HG02840 (cell line): ENCODE results near the gene DNAAF6.
"Not testable (repeated sequence)": the region's sequence is repeated elsewhere in the genome, so short reads cannot be mapped to it uniquely, and the experiment has no call there.

Experiments
- ATAC-seq: cut with Tn5 transposase; IDR thresholded peaks from one replicate; pipeline ENCODE4 v1.9.1; 2021; ENCODE audit warnings: mild to moderate bottlenecking, moderate library complexity, moderate number of reproducible peaks; ENCODE audit not compliant: unreplicated experiment, low FRiP score

DNAAF6 gene

DNA sequence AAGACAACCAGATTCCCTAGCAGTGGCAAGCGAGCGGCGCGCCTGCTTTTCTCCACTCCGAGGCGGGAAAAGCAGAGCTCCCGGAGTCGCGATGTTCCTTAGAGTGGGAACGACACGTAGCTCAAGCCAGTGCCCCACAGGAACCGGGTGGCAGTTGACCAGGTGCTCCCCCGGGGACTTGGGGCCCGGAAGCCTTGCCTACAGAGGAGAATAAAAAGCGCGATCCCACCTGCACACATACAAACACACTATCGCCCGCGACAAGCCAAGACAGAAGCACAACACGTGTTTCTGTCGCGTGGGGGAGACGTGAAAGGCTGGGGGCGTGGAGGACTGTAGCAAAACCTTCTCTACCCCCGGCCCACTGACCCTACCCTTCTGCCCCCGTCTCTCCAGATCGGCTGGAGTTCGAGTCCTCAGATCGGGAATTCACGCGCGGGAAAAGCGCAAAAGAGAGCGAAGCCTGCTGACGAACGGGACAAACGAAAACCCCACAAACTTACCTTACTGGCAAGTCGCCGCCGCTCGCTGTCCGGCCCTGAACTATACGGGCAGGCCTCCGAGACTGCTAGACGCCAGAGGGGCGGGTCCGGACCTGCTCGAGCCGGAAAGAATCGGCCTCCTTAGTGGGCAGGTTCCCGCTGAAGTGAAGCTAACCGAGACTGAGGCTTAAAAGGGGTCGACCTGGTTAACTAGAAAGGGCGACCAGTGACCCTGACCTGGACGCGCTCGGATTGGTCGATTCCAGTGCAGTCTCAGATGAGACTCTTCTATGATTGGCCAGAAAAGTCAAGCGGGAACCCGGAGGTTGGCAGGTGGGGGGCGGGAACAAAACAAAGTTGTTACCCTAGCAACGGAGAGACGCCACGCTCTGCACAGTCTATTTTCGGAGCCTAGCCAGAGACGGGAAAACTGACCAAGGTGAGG is at the start of gene DNAAF6, which contains the start of gene NUP62CL:
Gene DNAAF6, plus strand, starts transcription at position 842 of the 927 bp plus-strand sequence. CDS start 6,265 bp downstream, outside the sequence.
Gene NUP62CL, minus strand, starts transcription at position 664 of the 927 bp plus-strand sequence. CDS start 31,287 bp downstream, outside the sequence.
- ATAC-seq = peak; percentile 88

DNA sequence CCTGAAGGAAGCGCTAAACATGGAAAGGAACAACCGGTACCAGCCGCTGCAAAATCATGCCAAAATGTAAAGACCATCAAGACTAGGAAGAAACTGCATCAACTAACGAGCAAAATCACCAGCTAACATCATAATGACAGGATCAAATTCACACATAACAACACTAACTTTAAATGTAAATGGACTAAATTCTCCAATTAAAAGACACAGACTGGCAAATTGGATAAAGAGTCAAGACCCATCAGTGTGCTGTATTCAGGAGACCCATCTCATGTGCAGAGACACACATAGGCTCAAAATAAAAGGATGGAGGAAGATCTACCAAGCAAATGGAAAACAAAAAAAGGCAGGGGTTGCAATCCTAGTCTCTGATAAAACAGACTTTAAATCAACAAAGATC is 48.8 kb upstream of the DNAAF6 start:
- ATAC-seq = not testable (repeated sequence)

DNA sequence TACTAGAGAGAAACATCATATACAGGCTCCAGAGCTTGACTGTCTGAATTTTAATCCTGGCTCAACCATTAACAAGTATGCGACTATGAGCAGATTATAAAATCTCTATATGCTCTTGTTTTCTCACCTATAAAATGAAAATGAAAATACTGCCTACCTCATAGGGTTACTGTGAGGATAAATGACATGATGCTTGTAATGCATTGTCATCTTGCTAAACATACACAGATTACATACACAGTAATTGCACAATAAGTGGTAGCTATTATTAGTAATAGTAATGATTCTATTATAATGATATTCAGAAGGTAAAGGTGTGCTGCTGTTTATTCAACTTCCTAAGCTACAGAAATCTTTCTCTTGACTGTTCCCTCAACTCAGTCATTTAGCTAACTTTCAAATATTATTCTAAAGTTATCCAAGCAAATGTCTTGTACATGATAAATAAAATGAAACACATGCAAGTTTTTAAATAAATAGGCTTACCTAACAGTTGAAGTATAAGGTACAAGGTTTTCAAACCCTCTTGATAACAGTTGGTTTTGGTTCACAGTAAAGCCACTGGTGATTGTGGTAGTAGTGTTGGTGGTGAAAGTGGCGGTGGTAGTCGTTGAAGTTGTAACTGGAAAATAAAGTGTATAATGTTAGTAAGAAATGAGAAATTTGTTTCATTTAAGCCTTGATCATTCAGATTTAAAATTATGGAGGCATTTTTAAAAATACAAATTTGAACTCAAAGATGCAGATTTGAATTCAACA is 39.1 kb upstream of the DNAAF6 start:
- ATAC-seq = no peak

DNA sequence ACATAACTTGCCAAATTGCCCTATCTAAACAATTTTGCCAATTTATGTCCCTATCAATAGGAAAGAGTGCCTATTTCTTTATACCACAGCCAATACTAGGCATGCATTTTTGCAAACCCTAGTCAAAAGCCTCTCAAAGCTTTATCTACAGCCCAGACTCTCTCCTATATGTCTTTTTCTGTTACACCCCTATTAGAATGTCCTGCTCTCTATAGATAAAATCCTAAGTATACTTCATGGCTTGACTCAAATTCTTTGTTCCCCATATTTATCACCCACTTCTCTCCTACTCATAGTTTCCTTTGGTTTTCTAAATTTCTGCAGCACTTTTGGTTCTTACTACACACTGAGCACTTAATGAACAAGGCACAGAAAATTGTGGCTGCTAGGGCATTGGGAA is 38.2 kb upstream of the DNAAF6 start:
- ATAC-seq = no peak

DNA sequence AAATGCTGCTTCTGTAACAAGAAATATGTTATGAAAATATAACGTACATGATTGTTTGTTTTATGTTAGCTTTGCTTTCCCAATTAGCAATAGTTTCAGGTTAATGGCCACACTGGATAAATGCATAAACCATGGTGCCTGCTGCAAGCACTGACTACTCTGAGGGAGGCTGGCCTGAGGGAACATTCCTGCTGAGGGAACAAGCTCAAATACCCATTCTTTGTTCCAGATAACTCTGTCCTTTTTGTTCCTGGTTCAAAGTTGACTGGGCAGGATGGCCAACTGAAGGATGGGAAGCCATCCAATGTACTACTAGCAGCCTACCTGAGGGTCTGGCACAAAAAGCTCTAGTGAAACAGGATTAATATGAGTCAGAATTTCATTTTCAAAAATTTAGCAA is 37.7 kb upstream of the DNAAF6 start:
- no peak for ATAC-seq

DNA sequence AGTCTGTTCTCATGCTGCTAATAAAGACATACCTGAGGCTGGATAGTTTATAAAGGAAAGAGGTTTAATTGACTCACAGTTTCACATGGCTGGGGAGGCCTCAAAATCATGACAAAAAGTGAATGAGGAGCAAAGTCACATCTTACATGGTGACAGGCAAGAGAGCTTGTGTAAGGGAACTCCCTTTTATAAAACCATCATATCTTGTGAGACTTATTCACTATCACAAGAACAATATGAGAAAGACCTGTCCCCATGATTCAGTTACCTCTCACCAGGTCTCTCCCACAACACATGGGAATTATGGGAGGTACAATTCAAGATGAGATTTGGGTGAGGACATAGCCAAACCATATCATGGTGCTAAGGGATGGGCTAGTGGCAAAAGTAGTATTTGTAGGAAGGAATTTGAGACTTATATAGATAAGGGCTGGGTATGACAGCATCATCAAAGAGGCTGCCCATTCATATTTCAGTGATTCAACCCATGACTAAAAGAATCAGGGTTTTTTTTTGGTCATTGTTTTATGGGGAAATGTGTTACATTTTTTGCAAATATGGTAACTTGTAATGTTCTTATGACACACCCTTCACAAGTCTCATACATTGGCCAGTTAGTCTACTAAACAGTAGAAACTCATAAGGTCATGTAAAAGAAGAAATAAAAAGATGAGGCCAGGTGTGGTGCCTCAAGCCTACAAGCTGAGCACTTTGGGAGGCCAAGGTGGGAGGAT is 34.9 kb upstream of the DNAAF6 start:
- no peak for ATAC-seq

DNA sequence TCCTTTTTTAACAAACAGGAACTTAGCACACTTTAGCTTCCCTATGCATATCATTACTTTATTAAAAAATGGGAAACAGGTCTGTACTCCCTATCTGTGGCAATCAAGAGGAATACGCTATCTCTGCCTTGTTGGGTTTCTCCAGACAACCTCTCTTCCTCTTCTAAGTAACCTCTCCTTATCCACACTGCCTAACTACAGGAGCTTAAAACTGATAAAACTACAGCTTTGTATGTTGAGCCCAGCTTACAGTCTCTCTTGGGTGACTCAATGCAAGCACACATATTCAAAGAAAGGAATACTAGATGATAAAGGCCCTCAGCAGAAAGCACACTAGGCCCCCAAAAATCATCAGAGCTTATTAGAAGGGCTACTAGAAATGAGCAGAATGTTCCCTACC is 9.1 kb upstream of the DNAAF6 start:
- no peak for ATAC-seq

DNA sequence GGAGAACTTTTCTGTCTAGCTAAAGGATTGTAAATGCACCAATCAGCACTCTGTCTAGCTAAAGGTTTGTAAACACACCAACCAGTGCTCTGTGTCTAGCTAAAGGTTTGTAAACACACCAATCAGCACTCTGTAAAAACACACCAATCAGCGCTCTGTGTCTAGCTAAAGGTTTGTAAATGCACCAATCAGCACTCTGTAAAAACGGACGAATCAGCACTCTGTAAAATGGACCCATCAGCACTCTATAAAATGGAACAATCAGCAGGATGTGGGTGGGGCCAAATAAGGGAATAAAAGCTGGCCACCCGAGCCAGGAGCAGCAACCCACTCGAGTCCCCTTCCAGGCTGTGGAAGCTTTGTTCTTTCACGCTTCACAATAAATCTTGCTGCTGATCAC is 8.3 kb upstream of the DNAAF6 start:
- ATAC-seq = not testable (repeated sequence)

DNA sequence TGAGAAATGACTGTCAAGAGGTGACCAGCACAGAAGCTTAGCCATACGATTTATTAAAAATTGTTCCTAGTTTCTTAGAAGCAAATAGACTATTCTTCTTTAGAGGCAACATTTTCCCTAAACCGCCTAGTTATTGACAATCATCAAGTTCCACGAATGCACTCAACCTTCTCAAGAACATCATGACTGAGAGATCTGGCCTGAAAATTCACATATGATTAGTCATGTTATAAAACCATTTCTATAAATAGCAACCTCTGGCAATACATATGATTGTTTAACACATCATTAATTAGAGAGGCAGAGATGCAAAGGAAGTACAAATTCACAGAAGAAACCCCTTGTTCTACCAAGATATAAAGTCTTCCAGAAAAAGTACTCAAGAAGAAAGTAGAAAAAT is 6.9 kb upstream of the DNAAF6 start:
- no peak for ATAC-seq

DNA sequence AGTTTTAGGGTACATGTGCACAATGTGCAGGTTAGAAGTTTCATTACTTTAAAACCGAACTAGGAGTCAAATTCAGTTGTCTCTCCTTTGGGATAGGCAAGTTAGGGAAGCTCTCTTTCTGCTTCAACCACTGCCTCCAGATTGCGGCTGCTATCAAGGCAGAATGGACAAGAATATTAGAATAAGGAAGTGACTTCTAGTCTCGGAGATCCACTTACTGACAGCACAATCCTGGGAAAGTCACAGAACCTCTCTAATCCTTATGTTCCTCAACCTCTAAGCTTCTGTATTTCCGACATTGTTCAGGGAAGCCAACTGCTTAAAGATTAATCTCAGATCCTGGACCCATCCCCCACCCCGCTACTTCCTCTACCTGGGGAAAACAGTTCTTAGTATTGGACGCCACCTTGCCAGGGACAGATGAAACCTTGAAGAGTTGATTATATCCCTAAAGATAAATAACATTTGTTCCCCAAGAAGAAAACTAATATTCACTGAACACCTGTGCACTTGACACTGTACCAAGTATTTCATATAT is 2.3 kb upstream of the DNAAF6 start:
- no peak for ATAC-seq

DNA sequence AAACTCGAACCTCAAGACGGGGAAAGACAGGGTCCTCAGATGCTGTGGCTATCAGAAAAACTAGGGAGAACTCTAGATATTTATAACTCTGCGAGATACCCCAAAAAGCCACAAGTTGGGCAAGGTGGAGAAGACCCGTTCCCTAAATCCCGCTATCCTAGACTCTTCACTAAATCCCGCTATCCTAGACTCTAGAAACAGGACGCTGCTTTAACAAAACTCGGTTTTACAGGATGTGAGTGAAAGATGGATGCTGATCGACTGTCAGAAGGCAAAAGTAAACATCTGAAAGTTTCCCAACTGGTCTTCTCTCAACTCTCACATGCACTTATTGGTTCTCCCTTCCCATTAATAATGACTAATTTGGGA is 270 bp downstream of the DNAAF6 start:
- no peak for ATAC-seq

DNA sequence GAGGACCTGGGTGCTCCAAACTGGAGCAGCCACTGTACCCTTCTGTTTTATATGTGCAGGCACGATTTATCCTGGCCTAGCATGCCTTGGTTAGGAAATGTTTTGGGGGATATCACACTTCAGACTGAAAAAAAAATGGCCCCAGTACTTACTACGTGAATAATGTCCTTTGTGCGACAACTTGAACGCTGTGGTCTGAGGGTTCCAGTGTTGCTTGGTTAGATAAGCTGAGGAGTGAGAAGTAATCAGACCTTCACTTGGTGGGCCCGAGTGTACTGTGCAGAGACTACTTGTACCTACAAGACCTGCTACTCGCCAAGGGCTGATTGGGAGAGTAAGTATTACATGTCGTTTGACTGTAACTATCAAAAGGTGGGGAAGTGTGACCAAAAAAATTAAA is 678 bp downstream of the DNAAF6 start:
- ATAC-seq = no peak

DNA sequence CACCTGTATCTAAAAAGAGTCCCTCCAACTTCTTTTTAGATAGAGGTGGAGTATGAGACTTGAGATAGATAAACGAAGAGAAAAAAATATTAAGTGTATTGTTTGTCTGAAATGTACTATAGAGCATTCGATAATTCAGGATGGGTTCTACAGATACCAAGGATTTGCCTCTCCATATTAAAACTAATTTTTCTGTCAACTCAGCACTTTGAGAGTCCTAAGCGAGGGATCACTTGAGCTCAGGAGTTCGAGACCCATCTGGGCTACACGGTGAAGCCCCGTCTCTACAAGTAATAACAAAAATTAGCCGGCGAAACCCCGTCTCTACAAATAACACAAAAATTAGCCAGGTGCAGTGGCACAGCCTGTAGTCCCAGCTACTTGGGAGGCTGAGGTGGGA is 1.5 kb downstream of the DNAAF6 start:
- ATAC-seq = no peak

DNA sequence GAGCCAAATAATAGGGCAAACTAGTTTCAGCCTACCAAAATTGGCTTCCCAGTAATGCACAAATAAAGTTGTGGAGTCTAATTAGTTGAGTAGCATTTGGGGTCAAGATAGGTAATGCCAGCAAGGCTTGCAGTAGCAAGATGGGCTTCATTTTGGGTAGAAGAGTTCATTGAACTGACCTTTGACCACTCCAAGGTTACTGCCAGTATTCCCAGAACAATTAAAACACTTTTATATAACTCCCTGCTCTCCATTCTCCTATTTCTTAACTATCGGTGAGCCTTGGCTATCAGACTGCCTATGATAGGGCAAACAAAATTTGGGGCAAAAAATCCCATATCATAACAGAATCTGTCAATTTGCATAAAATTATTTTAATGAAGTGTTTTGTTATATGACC is 7.1 kb downstream of the DNAAF6 start:
- ATAC-seq = no peak

DNA sequence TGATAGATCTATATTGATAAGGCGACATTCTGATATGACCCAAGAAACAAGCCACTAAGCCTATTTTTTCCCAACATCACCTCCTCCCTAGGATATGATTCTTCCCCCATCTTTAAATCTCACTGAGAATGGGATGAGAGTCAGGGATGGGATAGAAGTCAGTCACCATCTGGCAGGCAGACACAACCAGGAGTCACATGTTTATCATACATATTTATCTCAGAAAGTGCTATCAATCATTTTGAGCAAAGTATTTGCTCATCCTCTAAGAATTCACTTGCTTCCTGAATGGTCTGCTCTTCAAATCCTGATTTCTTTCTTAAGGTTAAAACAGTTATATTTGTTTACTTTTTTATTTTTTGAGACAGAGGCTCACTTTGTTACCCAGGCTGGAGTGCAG is 20.3 kb downstream of the DNAAF6 start:
- no peak for ATAC-seq

DNA sequence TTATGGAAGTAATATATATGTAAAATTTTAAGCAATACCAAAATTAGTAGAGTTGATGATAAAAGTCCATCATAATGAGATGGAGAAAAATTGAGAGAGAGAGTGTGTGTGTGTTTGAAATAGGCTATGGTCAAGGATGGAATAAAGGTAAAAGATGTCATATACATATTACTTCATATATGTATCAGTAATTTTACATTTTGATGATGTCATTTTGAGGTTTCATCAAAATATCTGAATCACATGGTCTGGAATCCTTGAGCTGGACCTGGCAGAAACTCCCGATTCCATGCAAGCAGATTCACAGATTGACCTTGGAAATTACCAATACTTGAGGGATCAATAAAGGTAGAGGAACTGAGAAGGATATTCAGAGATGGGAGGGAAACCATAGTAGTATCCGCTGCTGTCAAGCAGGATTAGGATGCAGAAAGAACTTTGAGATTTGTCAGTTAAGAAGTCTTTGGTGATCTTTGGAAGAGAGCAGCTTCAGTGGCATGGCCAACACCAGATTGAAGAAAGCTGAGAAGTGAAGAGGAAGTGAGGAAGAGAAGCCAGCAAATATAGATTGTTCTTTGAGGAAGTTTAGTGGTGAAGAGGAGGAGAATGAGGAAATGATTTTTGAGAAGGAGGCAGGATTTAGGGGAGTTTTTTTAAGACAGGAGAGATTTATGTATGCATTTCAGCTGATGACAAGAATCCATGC is 21.5 kb downstream of the DNAAF6 start:
- no peak for ATAC-seq

DNA sequence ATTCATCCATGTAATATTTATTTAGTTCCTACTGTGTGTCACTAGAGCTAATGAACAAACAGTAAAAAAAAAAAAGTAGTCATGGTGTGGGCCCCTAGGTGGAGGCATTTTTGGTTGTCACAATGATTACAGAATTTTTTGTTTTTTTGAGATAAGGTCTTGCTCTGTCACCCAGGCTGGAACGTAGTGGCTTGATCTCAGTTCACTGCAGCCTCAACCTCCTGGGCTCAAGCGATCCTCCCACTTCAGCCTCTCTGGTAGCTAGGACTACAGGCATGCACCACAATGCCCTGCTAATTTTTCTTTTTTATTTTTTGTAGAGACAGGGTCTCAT is 22.0 kb downstream of the DNAAF6 start:
- no peak for ATAC-seq

DNA sequence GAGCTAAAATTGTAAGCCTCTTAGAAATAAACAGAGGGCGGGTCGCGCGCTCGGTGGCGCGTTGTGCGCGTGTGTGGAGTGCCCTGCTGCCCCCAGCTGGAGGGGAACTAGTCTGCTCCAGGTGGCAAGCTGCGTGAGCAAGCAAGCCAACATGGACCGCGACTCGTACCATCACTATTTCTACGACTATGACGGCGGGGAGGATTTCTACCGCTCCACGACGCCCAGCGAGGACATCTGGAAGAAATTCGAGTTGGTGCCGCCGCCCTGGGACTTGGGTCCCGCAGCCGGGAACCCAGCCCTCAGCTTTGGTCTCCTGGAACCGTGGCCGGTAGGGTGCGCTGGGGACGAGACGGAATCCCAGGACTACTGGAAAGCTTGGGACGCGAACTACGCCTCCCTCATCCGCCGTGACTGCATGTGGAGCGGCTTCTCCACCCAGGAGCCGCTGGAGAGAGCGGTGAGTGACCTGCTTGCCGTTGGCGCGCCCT is 66.1 kb downstream of the DNAAF6 start:
- no peak for ATAC-seq

DNA sequence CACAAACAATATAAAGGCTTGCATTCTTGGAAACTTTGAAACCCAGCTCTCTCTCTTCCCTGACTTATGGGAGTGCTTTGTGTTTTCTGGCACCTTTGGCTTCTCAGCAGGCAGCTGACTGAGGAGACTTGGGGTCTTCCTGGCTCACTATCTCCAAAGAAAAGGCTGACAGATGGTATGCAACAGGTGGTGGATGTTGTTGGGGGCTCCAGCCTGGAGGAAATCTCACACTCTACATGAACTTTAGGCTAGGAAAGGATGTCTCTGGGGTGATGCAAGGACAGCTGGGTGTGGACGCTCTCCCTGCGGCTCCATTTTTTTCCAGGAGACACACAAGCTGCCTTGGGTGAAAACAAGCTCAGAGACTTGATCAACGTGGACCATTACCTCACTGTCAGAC is 67.4 kb downstream of the DNAAF6 start:
- ATAC-seq = no peak

DNA sequence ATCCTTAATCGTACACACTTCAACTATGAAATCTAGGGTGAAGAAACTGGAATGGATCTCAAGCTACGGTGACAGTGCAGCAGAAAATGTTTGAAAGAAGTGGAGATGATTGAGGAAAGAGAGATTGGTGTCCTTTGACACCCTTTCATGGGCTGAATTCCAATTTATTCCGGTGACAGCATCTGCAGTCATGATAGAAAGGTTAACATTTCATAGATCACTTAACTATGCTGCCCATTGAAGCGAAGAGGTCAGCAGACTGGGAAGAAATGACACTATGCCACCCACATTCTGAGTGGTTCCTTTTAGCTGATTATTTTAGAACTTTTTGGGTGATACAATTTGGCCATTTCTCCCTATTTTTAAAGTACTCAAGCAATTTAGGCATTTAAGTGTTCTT is 82.3 kb downstream of the DNAAF6 start:
- ATAC-seq = no peak
